HG03097 (cell line): ENCODE data around the gene LEFTY1.
"Not testable (repeated sequence)": the region's sequence is repeated elsewhere in the genome, so short reads cannot be mapped to it uniquely, and the experiment has no call there.

Source experiments
- ATAC-seq: cut with Tn5 transposase; IDR thresholded peaks from one replicate; pipeline ENCODE4 v1.9.1; 2021; ENCODE audit not compliant: unreplicated experiment, low FRiP score

The LEFTY1 gene

GRCh38 chr1:225852413-225853124 lies 36.4 kb downstream of the LEFTY1 start:
- ATAC-seq = no peak

GRCh38 chr1:225851805-225852204 lies 37.1 kb downstream of the LEFTY1 start:
- ATAC-seq = peak; percentile 62

GRCh38 chr1:225850370-225850769 lies 38.6 kb downstream of the LEFTY1 start:
- ATAC-seq = no peak

- ATAC-seq = no peak
Observed at GRCh38 chr1:225849925-225850324, 39.0 kb downstream of the LEFTY1 start.

- ATAC-seq = peak; percentile 50
Observed at GRCh38 chr1:225848030-225848955, 40.7 kb downstream of the LEFTY1 start.

GRCh38 chr1:225847610-225848009 lies 41.3 kb downstream of the LEFTY1 start:
- no peak for ATAC-seq

- no peak for ATAC-seq
Observed at GRCh38 chr1:225846331-225847310, 42.3 kb downstream of the LEFTY1 start.

GRCh38 chr1:225845571-225846259 lies 43.2 kb downstream of the LEFTY1 start:
- ATAC-seq = no peak

- no peak for ATAC-seq
Observed at GRCh38 chr1:225845097-225845496, 43.8 kb downstream of the LEFTY1 start.

GRCh38 chr1:225844236-225845061 lies 44.5 kb downstream of the LEFTY1 start:
- no peak for ATAC-seq

GRCh38 chr1:225843426-225843795 lies 45.5 kb downstream of the LEFTY1 start:
- ATAC-seq = no peak

GRCh38 chr1:225842788-225843425 lies 46.0 kb downstream of the LEFTY1 start:
- no peak for ATAC-seq

GRCh38 chr1:225842074-225842473 lies 46.9 kb downstream of the LEFTY1 start:
- ATAC-seq = no peak

- ATAC-seq = no peak
Observed at GRCh38 chr1:225840713-225841112, 48.2 kb downstream of the LEFTY1 start.

GRCh38 chr1:225840223-225840610 lies 48.7 kb downstream of the LEFTY1 start:
- ATAC-seq = no peak

GRCh38 chr1:225838793-225839192 lies 50.2 kb downstream of the LEFTY1 start:
- ATAC-seq = no peak

GRCh38 chr1:225836296-225836695 lies 52.6 kb downstream of the LEFTY1 start:
- not testable (repeated sequence) for ATAC-seq
